Activated CD8-positive, alpha-beta T cell treated with anti-CD3 and anti-CD28 coated beads for 36 hours (primary cell): Measurements from ENCODE around the gene CKLF. TPM values are rescaled to one million over a fixed set of nuclear protein-coding genes. Genes with fewer than 3 reads are reported as not detected.
A peak's percentile ranks its signal among the peaks of the same experiment; 100 is the strongest.

Experiments
- ATAC-seq: fragments of 200-7000 bp; cut with Tn5 transposase; one replicate; pipeline ENCODE4 v1.10.0; 2021; ENCODE audit warnings: mild to moderate bottlenecking, moderate library complexity
- CTCF ChIA-PET: fragments of 350-600 bp; sonication (Branson Sonifier 250); formaldehyde crosslinking; loops from one replicate; lab custom pipeline; 2021; ENCODE audit warnings: antibody characterized with exemption; lab: Charles Lee
- POLR2A ChIA-PET: fragments of 350-600 bp; sonication (Branson Sonifier 250); formaldehyde crosslinking; loops from one replicate; lab custom pipeline; 2021; ENCODE audit warnings: antibody characterized with exemption; lab: Charles Lee
- DNase-seq: peaks from one replicate; pipeline ENCODE4 v3.0.0-alpha.2; 2020
- H3K27ac Mint-ChIP-seq: one replicate; pipeline ENCODE4 v1.8.0; 2021; ENCODE audit warnings: mild to moderate bottlenecking, mixed read lengths
- H3K27me3 Mint-ChIP-seq: one replicate; pipeline ENCODE4 v1.8.0; 2021; ENCODE audit warnings: mixed read lengths
- H3K36me3 Mint-ChIP-seq: one replicate; pipeline ENCODE4 v1.8.0; 2021; ENCODE audit warnings: low read depth, mixed read lengths
- H3K4me1 Mint-ChIP-seq: one replicate; pipeline ENCODE4 v1.8.0; 2021; ENCODE audit warnings: low read depth, mixed read lengths
- H3K4me3 Mint-ChIP-seq: one replicate; pipeline ENCODE4 v1.8.0; 2021; ENCODE audit warnings: mild to moderate bottlenecking, moderate library complexity, mixed read lengths
- H3K9me3 Mint-ChIP-seq: one replicate; pipeline ENCODE4 v1.8.0; 2021; ENCODE audit warnings: mixed read lengths
- intact Hi-C: fragments of 100-400 bp; cut with micrococcal nuclease; formaldehyde crosslinking; loops from one replicate; pipeline ENCODE4 v1.10.0; 2022
- total RNA-seq, 2 experiments: library from RNA; stranded (reverse); gene quantifications; one replicate each; pipeline ENCODE4 v1.2.3, GENCODE V29; 2021
- TF ChIP-seq, protein P1 (sequence below): fragments of 200-600 bp; IDR thresholded peaks from one replicate; pipeline ENCODE4 v1.8.0; 2022; ENCODE audit warnings: antibody characterized with exemption, mild to moderate bottlenecking

The CKLF gene
- total RNA-seq, 2 experiments from 2014 or later, result 99.0 to 99.7 TPM

DNA sequence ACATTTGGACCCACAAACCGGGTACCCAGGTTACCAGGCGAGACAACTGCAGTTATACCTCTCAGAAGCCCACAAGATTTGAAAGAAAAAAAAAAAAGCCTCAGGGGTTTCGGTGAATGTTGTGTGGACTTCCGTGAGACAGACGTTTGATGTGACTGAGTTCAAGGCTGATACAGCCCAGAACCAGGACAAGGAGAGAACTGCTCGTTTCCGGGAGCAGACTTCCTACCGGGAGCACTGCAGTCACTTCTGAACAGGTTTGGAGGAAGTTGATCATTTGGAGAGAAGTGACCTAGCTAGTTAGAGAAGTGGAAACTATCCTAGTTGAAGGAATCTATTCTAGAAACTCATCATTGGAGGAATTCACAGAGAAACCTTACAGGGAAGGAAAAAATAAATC, 847 bp downstream of the CKLF start:
- H3K4me3 Mint-ChIP-seq, result peak overlapping the region; percentile 88
- no peaks in the 10 kb centered on the region for H3K9me3 Mint-ChIP-seq
- peak overlapping the region; percentile 92 for H3K27ac Mint-ChIP-seq
- H3K27me3 Mint-ChIP-seq, result no peaks in the 10 kb centered on the region
- TF ChIP-seq, protein P1, sequence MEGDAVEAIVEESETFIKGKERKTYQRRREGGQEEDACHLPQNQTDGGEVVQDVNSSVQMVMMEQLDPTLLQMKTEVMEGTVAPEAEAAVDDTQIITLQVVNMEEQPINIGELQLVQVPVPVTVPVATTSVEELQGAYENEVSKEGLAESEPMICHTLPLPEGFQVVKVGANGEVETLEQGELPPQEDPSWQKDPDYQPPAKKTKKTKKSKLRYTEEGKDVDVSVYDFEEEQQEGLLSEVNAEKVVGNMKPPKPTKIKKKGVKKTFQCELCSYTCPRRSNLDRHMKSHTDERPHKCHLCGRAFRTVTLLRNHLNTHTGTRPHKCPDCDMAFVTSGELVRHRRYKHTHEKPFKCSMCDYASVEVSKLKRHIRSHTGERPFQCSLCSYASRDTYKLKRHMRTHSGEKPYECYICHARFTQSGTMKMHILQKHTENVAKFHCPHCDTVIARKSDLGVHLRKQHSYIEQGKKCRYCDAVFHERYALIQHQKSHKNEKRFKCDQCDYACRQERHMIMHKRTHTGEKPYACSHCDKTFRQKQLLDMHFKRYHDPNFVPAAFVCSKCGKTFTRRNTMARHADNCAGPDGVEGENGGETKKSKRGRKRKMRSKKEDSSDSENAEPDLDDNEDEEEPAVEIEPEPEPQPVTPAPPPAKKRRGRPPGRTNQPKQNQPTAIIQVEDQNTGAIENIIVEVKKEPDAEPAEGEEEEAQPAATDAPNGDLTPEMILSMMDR, result no peak
- intact Hi-C loops, result loop anchor here (5.0 kb wide), 1 partner anchor 49 kb away; the partner anchor contains the start of gene CMTM3
- ChIA-PET POLR2A (interaction anchor here (1.0 to 7.3 kb wide), 10 partner anchors 10 to 78 kb away, joined by 3 to 78 read pairs (median 4); partner anchors contain the start of gene CMTM3), CTCF (interaction anchor here (1.0 to 4.9 kb wide), 7 partner anchors 10 to 55 kb away, joined by 3 to 41 read pairs (median 7); no protein-coding TSS in a partner anchor)
- peaks cover 40% of the 10 kb centered on the region for H3K36me3 Mint-ChIP-seq
- DNase-seq (no peak), ATAC-seq (no peak)
- H3K4me1 Mint-ChIP-seq, result peaks cover 64% of the 10 kb centered on the region

- intact Hi-C loops, result loop anchor here (5.0 kb wide), 1 partner anchor 48 kb away; the partner anchor contains the start of gene CMTM3
- no peaks in the 10 kb centered on the region for H3K9me3 Mint-ChIP-seq
- H3K4me3 Mint-ChIP-seq, result peak overlapping the region; percentile 88
- CTCF ChIA-PET, result interaction anchor here (1.0 to 4.9 kb wide), 5 partner anchors 9 to 147 kb away, joined by 3 to 41 read pairs (median 10); no protein-coding TSS in a partner anchor
- POLR2A ChIA-PET, result interaction anchor here (1.1 to 7.3 kb wide), 8 partner anchors 9 to 79 kb away, joined by 3 to 78 read pairs (median 4); no protein-coding TSS in a partner anchor
- peaks cover 60% of the 10 kb centered on the region for H3K4me1 Mint-ChIP-seq
- ATAC-seq (no peak), DNase-seq (no peak)
- H3K27ac Mint-ChIP-seq, result peak overlapping the region; percentile 92
- peaks cover 43% of the 10 kb centered on the region for H3K36me3 Mint-ChIP-seq
- TF ChIP-seq, protein P1, result no peak
- no peaks in the 10 kb centered on the region for H3K27me3 Mint-ChIP-seq
These were observed 1.6 kb downstream of the CKLF start for GRCh38 chr16:66554021-66554420.

- CTCF ChIA-PET, result interaction anchor here (1.0 to 4.9 kb wide), 4 partner anchors 9 to 147 kb away, joined by 3 to 41 read pairs (median 19); no protein-coding TSS in a partner anchor
- POLR2A ChIA-PET, result interaction anchor here (1.0 to 7.3 kb wide), 8 partner anchors 9 to 80 kb away, joined by 3 to 78 read pairs (median 4); no protein-coding TSS in a partner anchor
- H3K27me3 Mint-ChIP-seq, result no peaks in the 10 kb centered on the region
- peaks cover 43% of the 10 kb centered on the region for H3K36me3 Mint-ChIP-seq
- TF ChIP-seq, protein P1, result no peak
- ATAC-seq, result no peak
- H3K27ac Mint-ChIP-seq, result peak overlapping the region; percentile 92
- peaks cover 61% of the 10 kb centered on the region for H3K4me1 Mint-ChIP-seq
- intact Hi-C loops, result loop anchor here (5.0 kb wide), 1 partner anchor 48 kb away; the partner anchor contains the start of gene CMTM3
- no peak for DNase-seq
- H3K9me3 Mint-ChIP-seq, result no peaks in the 10 kb centered on the region
- H3K4me3 Mint-ChIP-seq, result peak overlapping the region; percentile 88
These were observed 2.1 kb downstream of the CKLF start for GRCh38 chr16:66554495-66554894.

DNA sequence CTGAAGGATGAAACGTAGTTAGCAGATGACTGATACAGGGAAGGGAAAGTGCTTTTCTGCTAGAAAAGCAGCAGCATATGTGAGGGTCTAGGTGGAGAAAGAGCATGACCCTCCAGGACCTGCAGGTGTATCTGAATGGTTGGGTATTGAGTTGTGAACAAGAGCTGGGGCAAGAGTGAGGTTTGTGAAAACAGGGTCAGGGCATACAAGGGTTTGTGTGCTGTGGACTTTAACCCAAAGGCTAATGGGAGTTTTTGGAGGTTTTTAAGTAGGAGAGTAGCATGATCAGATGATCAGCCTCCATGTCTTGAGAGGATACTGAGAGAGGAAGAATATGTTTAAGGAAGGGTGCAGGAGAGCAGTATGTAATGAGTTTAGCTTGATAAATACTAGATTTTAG, 7.7 kb downstream of the CKLF start:
- no peak for DNase-seq
- Mint-ChIP-seq H3K4me1 (peaks cover 70% of the 10 kb centered on the region), H3K4me3 (no peak overlapping the region), H3K27me3 (no peaks in the 10 kb centered on the region), H3K9me3 (no peaks in the 10 kb centered on the region), H3K27ac (peak overlapping the region; percentile 57), H3K36me3 (peaks cover 50% of the 10 kb centered on the region)
- intact Hi-C loops, result loop anchor here (5.0 kb wide), 1 partner anchor 47 kb away; no protein-coding TSS in a partner anchor
- no peak for ATAC-seq
- CTCF ChIA-PET, result interaction anchor here (1.3 to 1.4 kb wide), 2 partner anchors 19 to 32 kb away, joined by 3 to 4 read pairs; partner anchors contain the start of gene CMTM2
- TF ChIP-seq, protein P1, result no peak
- POLR2A ChIA-PET, result interaction anchor here (1.0 to 2.5 kb wide), 3 partner anchors 9 to 38 kb away, joined by 4 to 10 read pairs (median 4); partner anchors contain the start of genes CKLF and CMTM2
